Activated CD8-positive, alpha-beta memory T cell treated with anti-CD3 and anti-CD28 coated beads for 36 hours (primary cell): ENCODE measurements around the gene ING5. TPM values are rescaled to one million over a fixed set of nuclear protein-coding genes. Genes with fewer than 3 reads are reported as not detected.

ENCODE experiments used
- CTCF ChIA-PET: fragments of 350-600 bp; sonication (Branson Sonifier 250); formaldehyde crosslinking; loops from one replicate; lab custom pipeline; 2021; ENCODE audit warnings: antibody characterized with exemption; lab: Charles Lee
- POLR2A ChIA-PET: fragments of 350-600 bp; sonication (Branson Sonifier 250); formaldehyde crosslinking; loops from one replicate; lab custom pipeline; 2021; ENCODE audit warnings: antibody characterized with exemption; lab: Charles Lee
- total RNA-seq, 2 experiments: library from RNA; stranded (reverse); gene quantifications; one replicate each; pipeline ENCODE4 v1.2.3, GENCODE V29; 2021

The ING5 gene
- total RNA-seq, 2 experiments from 2014 or later, result 44.2 to 47.1 TPM

DNA sequence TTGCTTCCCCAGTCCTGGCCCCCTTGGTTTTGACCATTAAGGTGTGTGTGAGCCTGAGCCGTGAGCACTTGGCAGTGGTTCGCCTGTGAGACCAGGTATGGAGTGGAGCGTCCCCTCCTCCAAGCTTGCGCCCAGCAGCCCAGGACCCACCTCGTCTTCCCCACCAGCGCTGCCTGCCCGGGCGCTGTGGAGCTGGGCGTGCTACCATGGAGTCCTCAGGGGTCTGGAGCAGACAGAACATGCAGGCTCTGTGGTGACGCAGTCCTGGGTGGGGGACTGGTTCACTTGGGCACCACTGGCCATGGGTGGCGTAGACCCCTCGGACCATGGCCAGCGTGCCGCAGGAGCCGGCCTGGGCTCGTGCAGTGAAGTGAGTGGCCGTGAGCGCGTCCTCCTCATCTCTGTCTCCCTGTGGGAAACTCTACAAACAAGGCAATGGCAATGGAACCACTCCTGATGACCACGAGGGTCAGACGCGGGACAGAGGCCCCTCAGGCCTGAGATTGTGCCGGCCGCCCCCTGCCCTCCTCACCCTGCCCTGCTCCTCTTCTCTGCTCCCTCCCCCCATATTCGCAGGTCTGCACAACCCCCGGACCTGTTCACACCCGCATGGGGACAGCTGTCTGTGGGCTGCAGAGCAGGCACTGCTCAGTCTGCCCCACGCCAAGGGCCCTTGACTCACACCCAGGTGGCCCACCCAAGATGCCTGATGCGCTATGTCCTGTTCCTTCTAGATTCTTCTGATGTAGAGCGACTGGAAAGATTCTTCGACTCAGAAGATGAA, 30.2 kb upstream of the ING5 start:
- POLR2A ChIA-PET, result no interaction called here
- CTCF ChIA-PET, result no interaction called here

DNA sequence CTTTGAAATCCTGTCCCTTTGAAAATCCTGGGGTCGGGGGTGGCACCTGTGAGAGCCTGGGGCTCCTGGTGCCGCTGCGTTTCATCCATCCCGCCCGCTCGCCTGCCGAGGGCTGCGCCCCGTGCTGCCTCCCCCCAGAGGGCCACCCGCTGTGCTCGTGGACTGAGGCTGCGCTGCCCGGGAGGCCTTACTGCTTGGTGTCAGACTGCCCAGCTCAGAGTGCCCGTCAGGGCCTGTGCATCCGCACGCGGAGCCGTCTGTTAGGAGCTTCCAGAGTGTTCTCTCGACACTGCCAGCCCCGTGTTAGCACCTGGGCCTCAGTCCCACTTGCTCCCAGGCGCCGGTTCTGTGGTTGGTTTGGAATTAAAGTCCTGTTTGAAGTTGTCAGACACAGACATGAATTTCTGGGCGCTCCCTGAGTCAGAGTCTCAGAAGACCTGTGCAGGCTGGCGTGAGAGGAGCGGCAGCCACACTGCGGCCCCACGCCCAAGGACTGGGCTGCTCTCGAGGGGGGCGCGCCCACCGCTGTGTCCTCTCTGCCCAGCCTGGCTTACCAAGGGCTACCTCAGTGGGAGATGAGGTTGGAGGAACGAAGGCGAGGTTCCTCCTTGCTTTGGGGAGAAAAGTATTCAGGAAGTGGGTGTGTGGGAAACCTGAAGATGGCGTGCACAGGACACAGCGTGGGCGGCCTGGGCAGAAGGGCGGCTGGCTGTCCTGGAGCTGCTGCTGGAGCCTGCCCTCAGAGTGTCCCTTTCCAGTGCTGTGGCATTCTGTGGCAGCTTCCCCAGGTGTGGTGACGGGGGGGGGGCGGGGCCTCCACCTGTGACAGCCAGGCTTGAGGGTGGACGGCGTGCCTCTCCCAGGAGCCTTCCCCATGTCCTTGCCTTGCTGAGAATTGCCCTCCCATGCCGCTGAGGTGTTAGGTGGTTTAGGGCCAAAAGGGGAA, 29.3 kb upstream of the ING5 start:
- POLR2A ChIA-PET, result no interaction called here

DNA sequence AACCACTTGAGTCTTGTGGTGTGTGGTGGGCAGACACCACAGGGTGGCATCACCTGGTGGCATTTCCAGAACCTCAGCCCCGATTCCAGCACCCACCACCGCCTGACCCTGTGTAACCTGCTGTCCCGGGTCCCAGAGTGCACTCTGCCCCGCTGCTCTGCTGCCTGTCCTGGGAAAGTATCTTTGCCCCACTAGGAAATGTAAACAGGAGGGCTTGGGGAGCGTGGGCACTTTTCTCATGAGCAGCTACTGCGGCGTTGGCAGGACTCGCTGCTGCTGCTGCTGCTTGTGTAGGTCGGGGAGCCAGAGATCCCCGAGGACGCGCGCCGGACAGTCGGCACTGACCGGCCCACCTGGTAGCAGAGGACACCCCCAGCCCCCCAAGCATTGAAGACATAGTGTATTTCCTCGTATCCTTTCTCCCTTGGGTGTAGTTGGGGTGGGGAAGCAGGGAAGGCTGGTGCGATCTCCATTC, 28.6 kb upstream of the ING5 start:
- CTCF ChIA-PET, result no interaction called here
- POLR2A ChIA-PET, result no interaction called here

More for the DNA sequence above, 29.3 kb upstream of the ING5 start:
- CTCF ChIA-PET, result no interaction called here

DNA sequence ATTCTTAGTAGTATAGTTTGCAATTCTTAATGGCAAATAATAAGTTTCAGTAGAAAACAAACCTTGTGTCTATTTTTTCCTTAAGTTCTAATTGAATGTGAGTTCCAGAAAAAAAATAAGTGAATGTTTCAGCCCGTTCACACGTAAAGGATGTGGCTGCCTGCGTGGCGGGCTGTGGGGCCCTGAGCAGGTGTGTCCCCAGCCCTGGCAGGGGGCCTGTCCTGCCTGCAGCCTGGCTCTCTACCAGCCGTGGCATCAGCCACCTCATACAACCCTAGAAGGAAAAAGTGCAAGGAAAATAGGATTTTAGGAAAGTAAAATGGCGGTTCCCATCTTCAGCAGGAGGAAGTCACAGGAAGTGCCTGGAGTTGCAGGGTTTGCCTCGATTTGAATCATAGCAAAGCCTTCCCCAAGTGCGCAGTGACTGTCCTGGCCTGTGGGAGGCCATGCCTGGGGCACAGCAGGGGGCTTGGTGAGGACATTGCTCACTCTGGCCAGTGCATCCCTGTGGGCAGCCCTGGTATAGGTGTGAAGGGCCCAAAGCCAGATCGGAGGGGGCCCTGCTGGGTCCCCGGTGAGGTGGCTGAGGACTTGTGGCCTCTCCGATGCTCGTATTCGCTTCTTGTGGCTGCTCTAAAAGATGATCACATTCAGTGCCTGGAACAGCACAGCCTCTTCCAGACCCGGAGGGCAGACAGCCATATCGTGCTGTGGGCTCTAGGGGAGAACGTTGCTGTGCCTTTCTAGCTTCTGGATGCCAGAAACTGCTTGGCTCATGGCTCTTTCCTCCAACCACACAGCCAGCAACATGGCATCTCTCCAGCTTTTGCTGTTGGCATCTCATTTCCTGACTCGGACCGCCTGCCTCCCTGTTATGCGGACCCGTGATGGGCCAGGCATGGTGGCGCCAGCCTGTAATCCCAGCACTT, 27.8 kb upstream of the ING5 start:
- ChIA-PET POLR2A (no interaction called here), CTCF (interaction anchor here (1.7 kb wide), 1 partner anchor 28 kb away, joined by 4 read pairs; the partner anchor contains the start of gene ING5)

DNA sequence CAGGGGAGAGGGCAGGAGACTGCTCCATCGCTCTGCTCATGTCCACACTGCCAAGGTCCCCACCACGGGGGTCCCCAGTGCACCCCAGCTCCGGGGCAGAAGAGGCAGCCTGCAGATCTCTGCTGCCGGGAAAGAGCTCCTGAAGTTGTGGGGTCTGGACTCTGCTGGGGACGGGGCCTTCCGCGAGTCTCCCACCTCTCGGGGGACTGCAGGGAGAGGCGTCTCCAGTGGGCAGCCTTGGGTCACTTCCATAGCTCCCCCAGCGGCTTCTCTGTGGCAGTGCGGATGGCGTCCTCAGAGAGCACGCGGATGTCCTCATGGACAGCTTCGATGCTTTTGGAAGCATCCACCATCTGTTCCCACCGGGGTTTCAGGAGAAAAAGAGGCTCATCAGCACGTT, 26.0 kb upstream of the ING5 start:
- POLR2A ChIA-PET, result no interaction called here

DNA sequence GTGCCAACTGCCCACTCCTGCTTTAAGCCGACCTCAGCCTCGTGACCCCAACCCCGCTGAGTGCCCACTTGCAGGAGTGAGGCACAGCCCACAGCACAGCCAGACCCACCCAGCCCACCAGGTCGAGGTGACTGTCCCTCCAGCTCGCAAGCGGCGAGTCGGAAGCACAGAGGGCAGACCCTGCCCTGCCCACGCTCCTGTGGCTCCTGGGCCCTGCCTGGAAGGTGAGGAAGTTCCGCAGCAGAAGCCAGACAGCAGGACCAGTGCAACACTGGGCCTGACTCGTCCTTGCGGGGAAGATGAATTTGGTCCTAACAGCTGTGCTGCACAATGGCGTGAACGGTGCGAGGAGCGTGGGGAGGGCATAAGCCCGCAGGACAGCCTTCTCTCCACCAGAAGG, 25.2 kb upstream of the ING5 start:
- CTCF ChIA-PET, result no interaction called here
- POLR2A ChIA-PET, result no interaction called here

More for the DNA sequence above, 26.0 kb upstream of the ING5 start:
- CTCF ChIA-PET, result interaction anchor here (0.7 to 1.7 kb wide), 2 partner anchors 16 to 26 kb away, joined by 3 to 4 read pairs; partner anchors contain the start of gene ING5

DNA sequence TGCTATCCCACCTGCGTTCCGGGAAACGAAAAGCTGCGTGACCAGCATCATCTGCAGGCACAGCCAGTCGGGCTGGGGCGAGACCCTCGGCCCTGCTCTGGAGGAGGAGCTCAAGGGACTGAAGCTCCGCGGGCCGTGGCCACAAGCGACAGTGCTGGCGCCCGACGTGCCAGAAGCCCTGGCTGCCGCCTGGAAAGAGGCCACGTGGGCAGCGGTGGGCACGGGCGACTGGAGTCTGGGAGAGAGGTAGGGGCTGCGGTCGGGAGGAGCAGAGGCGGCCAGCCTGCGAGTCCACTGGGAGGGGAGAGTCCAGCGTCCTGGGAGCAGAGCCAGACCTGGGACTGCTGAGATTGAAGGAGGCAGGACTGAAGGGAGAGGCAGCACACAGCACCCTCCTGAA, 24.4 kb upstream of the ING5 start:
- POLR2A ChIA-PET, result no interaction called here
- CTCF ChIA-PET, result no interaction called here

DNA sequence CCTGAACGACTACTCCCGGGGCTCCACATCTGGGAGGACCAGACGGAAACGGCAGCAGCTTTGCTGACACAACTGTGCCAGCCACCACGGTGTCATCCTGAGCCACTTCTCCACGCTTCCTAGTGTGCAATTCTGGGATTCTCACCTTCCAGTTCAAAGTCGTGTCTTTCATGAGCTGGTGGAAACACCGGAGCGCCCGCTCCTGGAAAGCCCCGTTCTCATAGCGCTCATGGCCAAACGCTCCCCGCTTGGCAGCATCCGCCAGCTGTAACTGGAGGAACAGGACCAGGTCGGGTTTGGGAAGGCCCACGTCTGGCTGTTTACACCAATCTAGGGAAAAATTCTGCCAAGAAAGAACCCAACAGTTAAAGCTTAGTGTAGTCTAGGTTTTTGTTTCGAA, 23.5 kb upstream of the ING5 start:
- CTCF ChIA-PET, result no interaction called here
- POLR2A ChIA-PET, result no interaction called here

DNA sequence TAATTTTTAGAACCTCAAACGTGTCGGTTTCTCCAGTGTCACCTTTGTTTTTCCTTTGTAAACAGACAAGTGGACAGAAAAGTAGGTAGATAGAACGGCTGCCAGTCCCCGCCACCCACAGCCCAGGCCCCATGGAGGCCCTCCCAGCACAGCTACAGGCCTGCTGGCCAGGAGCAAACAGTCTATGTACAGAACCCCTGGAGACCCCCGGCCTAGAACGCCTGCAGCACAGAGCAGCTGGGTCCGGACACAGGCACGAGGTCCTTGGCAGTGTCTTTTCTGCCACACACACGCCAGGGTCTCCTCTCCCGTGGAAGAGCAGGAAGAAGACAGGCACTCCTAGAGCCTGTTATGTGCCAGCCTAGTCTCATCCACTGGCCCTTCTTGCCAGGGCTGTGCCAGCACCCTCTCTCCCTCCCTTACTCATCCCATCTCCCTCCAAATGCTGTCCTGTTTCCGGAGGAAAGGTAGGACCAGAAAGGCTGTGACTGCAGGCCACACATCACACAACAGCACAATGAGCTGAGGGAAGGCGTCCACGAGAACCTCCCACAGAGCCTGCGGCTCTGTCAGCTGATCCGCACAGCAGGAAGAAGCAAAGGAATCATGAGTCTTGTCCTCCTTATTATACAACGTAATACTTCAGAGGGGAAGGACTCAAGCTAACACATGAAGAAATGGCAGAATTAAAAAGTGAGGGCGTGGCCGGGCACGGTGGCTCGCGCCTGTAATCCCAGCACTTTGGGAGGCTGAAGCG, 22.9 kb upstream of the ING5 start:
- ChIA-PET CTCF (no interaction called here), POLR2A (no interaction called here)

DNA sequence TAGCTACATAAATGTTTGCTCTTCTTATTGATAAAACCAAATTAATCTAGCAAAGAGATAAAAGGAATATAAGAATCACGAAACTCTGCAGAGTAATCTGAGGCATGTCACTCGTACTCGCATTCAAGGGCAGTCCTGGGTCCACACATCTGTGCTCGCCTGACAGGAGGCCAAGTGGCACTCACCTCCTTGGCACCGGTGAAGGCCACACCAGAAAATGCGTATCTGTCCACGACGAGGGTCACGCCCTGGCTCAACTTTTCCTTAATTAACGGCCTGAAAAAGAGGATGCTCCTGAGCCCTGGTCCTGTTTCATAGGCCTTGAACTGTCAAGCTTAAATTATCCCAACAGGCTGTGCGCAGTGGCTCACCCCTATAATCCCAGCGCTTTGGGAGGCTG, 21.8 kb upstream of the ING5 start:
- POLR2A ChIA-PET, result no interaction called here
- CTCF ChIA-PET, result no interaction called here

DNA sequence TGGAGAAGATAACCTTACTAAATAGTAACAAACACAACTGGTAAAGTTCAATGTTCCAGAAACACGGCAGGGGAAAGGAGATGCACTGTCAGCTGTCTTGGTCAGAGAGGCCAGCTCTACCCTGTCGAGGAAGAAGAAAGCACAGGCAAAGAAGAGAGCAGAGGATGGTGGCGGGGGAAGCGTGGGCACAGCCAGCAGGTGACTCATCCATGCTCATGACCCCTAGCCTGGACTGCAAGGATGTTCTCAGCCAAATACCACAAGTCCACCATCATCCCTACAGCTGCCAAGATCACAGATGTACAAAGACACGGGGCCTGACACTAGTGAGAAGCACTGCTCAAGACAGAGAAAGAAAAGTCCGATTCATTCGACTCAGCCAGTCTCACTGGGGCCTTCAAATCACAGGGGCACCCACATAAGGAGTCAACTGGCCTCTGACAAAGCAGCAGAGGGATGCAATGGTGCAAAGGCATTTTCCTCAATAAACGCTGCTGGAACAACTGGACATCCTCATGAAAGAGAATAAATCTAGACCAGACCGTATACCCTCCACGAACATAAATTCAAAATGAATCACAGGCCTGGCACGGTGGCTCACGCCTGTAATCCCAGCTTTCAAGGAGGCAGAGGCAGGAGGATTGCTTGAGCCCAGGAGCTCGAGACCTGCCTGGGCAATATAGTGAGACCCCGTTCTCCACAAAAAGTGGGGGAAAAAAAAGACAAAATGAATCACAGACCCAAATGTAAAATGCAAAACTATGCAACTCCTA, 20.8 kb upstream of the ING5 start:
- CTCF ChIA-PET, result no interaction called here
- POLR2A ChIA-PET, result no interaction called here

DNA sequence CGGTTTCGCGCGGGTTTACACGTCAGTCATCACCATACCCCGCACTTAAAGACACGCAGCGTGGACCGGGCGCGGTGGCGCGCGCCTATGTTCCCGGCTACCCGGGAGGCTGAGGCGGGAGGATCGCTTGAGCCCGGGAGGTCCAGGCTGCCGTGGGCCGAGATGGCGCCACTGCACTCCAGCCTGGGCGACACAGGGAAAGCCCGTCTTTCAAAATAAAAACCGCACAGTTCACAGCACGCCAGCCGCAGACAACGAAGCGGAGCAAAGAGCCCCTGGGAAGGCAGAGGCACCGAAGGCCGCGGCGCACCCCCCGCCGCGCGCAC, 15.6 kb upstream of the ING5 start:
- CTCF ChIA-PET, result interaction anchor here (0.7 to 4.0 kb wide), 4 partner anchors 15 to 193 kb away, joined by 3 to 32 read pairs (median 5); partner anchors contain the start of genes D2HGDH and ING5
- POLR2A ChIA-PET, result interaction anchor here (0.5 to 4.0 kb wide), 8 partner anchors 11 to 194 kb away, joined by 3 to 45 read pairs (median 5); partner anchors contain the start of genes ATG4B, ING5 and THAP4

DNA sequence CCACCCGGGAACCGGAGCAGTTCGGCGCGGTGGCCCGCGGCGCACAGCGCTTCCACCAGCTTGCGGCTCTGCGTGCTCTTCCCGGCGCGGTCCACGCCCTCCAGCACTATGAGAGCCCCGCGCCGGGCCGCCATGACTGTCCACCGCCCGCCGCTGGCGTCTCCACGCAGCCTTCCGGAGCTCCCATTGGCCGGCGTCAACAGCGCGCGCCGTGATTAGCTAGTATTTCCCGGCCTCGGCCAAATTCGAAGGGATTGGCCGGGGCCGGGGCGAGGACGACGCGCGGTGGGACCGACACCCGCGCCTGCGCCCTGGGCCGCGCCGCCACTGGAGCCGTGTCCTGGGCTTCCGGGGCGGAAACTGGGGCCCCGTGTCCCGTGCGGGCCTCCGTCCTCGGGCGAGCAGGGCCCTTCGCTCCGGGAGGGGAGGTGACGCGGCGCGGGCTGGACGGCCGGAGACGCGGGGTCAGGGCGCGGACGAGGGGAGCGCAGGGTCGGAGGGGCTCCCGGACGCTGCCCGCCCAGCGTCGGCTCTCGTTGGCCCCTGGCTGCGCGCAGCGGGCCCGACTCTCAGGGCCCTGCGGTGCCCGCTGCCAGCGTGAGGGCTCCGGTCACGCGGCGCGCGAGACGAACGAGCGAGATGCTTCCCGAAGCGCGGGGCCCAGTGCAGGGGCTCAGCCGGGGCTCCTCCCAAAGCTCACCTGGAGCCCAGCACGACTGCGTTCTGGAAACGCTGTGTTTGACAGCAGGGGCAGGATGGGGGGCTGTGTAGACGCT, 15.0 kb upstream of the ING5 start, which contains the start of gene DTYMK:
TSS of gene DTYMK (minus strand) at position 166 of the 776 bp plus-strand sequence. CDS start at position 134, 32 bp downstream.
- POLR2A ChIA-PET, result interaction anchor here (0.5 to 4.0 kb wide), 8 partner anchors 10 to 194 kb away, joined by 3 to 45 read pairs (median 5); partner anchors contain the start of genes ATG4B, ING5 and THAP4

DNA sequence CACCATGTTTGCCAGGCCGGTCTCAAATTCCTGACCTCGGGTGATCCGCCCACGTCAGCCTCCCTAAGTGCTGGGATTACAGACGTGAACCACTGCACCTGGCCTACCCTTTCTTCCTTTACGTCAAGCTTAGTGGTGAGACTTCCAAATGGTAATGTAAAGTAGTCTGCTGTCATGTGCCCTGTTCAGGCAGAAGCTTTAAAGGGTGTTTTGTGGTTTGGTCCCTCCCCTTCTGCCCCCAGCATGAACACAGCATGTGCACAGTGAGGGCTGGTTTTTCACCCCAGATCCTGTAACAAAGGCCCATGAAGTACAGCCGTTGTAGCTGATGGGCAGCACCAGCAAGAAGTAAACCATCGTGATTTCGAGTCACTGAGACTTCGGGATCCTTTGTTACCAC, 12.5 kb upstream of the ING5 start:
- ChIA-PET CTCF (interaction anchor here (1.1 to 4.0 kb wide), 2 partner anchors 12 to 374 kb away, joined by 3 to 32 read pairs; partner anchors contain the start of gene ING5), POLR2A (interaction anchor here (0.7 to 4.0 kb wide), 2 partner anchors 12 to 51 kb away, joined by 3 to 45 read pairs; partner anchors contain the start of gene ING5)

More for the DNA sequence above, 15.0 kb upstream of the ING5 start, which contains the start of gene DTYMK:
- CTCF ChIA-PET, result interaction anchor here (0.7 to 4.0 kb wide), 4 partner anchors 14 to 192 kb away, joined by 3 to 32 read pairs (median 5); partner anchors contain the start of genes D2HGDH and ING5

DNA sequence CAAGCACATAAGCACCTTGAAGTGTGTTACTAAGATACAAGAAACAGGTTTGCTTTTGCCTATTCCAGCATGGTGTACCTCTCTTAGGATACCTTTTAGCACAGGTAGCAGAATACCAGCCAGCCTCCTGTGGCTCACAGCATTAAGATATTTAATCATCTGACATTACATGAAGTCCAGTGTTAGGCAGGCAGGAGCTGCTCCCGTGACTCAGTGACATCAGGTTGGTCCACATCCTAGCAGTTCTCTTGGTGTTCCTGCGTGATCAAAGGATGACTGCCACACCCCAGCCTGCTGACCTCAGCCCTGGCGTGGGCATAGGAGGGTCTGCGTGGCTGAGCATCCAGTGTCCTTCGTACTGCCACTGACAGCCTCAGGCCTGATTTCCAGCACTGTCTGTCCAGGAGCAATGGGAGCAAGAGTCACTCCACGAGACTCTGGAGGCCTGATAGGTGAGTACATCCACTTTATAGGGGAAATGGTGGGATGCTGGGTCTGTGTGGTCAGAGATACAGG, 11.6 kb upstream of the ING5 start:
- ChIA-PET CTCF (no interaction called here), POLR2A (no interaction called here)

DNA sequence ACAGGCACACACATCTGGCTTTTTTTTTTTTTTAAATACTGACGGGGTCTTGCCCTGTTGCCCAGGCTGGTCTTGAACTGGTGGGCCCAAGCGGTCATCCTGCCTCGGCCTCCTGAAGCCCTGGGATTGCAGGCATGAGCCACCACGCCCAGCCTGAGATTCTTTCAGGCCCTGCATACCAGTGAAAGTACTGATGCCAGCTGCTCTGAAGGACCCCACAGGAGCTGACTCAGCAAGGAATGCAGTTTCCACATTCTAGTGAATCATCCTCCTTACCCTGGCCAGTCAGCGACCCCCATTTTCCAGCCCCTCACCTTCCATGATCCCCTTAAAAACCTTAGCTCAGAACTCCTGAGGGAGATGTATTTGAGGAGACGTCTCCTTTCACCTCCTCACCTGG, 9.4 kb upstream of the ING5 start:
- ChIA-PET POLR2A (no interaction called here), CTCF (interaction anchor here (0.7 to 1.3 kb wide), 2 partner anchors 73 to 186 kb away, joined by 3 read pairs; no protein-coding TSS in a partner anchor)
